ENCODE measurements around the gene TDRD5. TPM values are rescaled to one million over a fixed set of nuclear protein-coding genes. Genes with fewer than 3 reads are reported as not detected.

The TDRD5 gene
- total and polyA plus RNA-seq, 12 donors: 0.07 TPM; not detected in 11

- WGBS, 2 donors: 87% methylated on average over 5 of the region's 5 CpGs
- ATAC-seq (no peak), DNase-seq (no peak)
- Histone ChIP-seq H3K4me1 (peaks cover 0 to 12% (median 4%) of the 10 kb centered on the region in 9 donors), H3K4me3 (no peak overlapping the region), H3K9me3 (no peaks in the 10 kb centered on the region), H3K27me3 (peaks cover 0 to 53% (median 39%) of the 10 kb centered on the region in 7 donors), H3K27ac (no peak overlapping the region), H3K36me3 (no peaks in the 10 kb centered on the region)
- TF ChIP-seq, protein P1, sequence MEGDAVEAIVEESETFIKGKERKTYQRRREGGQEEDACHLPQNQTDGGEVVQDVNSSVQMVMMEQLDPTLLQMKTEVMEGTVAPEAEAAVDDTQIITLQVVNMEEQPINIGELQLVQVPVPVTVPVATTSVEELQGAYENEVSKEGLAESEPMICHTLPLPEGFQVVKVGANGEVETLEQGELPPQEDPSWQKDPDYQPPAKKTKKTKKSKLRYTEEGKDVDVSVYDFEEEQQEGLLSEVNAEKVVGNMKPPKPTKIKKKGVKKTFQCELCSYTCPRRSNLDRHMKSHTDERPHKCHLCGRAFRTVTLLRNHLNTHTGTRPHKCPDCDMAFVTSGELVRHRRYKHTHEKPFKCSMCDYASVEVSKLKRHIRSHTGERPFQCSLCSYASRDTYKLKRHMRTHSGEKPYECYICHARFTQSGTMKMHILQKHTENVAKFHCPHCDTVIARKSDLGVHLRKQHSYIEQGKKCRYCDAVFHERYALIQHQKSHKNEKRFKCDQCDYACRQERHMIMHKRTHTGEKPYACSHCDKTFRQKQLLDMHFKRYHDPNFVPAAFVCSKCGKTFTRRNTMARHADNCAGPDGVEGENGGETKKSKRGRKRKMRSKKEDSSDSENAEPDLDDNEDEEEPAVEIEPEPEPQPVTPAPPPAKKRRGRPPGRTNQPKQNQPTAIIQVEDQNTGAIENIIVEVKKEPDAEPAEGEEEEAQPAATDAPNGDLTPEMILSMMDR (IDR thresholded peaks at IDR 0.05): no peak
- intact Hi-C loops (cut with DNase I): no loop called here
These were observed 7.8 kb upstream of the TDRD5 start for GRCh38 chr1:179583771-179584320.

DNA sequence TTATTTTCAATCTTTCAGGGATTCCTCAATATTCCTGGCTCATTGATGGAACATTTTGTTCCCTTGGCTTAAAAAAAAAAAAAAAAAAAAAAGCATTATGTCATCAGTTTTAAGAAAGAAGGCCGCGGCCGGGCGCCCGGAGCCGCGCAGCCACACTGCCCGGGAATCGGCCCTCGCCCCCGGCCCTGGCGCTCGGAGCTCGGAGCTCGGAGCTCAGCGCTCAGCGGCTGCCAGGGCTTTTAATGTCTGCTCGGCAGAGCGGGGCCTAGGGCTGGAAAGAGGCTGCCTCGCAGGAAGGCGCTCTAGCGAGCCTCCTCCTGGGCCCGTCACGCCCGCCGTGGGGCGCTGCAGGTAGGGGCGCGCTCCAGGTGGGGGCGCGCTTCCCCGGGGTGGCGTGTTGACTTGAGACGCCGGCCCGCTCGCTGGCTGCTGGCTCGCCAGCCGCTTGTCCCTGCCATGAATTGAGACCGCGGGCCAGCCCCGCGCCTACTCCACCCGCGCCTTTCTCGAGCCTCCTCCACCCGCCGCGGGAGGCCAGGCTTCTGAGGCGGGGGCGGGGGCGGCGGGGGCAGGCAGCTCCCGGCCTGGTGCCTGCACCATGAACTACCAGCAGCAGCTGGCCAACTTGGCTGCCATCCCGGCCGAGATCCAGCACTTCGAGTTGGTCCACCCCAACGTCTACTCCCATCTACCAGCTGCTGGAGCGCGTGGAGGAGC is 5.4 kb upstream of the TDRD5 start:
- peak overlapping the region in 9 of 10 donors; percentile 27 to 52 (median 41) for H3K4me3 ChIP-seq
- no peaks in the 10 kb centered on the region for H3K9me3 ChIP-seq
- TF ChIP-seq, protein P1 (IDR thresholded peaks at IDR 0.05): peak in 8 of 9 donors; percentile 17 to 60 (median 44)
- intact Hi-C loops (cut with DNase I): no loop called here
- peak; percentile 8 to 50 for DNase-seq
- H3K27me3 ChIP-seq: peaks cover under 1 to 46% (median 35%) of the 10 kb centered on the region in 7 donors
- H3K27ac ChIP-seq: peak overlapping the region in 7 of 10 donors; percentile 19 to 68 (median 46)
- H3K4me1 ChIP-seq: peaks cover 0 to 12% (median 4%) of the 10 kb centered on the region in 9 donors
- peak; percentile 66 to 87 (median 77) for ATAC-seq
- WGBS, 2 donors: 4 to 5% methylated on average over 60 of the region's 60 CpGs
- H3K36me3 ChIP-seq: no peaks in the 10 kb centered on the region

DNA sequence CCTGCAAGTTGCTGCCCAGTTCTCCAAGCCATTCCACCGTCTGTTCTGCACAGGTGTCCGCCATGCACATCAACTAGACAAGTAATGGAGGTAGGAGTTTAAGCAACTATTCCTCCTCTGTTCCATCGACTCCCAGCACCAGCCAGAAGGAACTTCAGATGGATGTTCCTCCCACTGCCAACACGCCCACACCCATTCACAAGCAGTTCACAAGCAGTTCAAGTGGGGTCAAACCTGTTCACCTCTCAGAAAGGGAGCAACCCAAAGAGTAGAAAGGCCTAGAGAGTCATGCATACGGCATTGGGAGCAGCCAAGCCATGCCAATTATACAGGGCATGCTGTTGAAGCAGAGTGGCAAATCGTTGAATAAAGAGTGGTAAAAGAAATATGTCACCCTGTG is 4.3 kb upstream of the TDRD5 start:
- intact Hi-C loops (cut with DNase I): no loop called here
- WGBS, 2 donors: 91 to 95% methylated on average over 6 of the region's 6 CpGs
- H3K4me3 ChIP-seq: no peak overlapping the region
- peaks cover 11 to 56% (median 41%) of the 10 kb centered on the region in 7 donors for H3K27me3 ChIP-seq
- no peak overlapping the region for H3K27ac ChIP-seq
- H3K36me3 ChIP-seq: no peaks in the 10 kb centered on the region
- H3K9me3 ChIP-seq: no peaks in the 10 kb centered on the region
- no peak for ATAC-seq
- no peak for DNase-seq
- peaks cover 0 to 19% (median 8%) of the 10 kb centered on the region in 9 donors for H3K4me1 ChIP-seq
- TF ChIP-seq, protein P1 (IDR thresholded peaks at IDR 0.05): no peak

DNA sequence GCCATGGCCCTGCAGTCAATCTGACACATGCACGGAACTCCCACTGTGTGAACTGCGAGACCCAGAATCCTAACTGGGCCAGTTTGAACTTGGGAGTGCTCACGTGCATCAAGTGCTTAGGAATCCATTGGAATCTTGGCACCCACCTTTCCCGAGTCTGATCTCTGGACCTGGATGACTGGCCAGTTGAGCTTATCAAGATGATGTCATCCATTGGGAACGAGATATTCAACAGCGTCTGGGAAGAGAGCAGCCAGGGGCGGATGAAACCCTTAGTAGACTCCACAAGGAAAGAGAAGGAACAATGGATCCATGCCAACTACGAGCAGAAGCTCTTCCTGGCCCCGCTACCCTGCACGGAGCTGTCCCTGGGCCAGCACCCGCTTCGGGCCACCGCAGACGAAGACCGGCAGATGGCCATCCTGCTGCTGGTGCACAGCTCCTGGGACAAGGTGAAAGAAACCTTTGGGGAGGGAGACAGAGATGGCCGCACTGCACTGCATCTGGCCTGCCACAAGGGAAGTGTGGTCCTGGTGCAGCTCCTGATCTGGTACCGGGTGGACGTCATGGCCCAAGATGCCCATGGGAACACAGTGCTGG is 3.1 kb upstream of the TDRD5 start:
- no peak overlapping the region for H3K27ac ChIP-seq
- H3K27me3 ChIP-seq: peaks cover 15 to 68% (median 47%) of the 10 kb centered on the region in 7 donors
- intact Hi-C loops (cut with DNase I): no loop called here
- no peaks in the 10 kb centered on the region for H3K36me3 ChIP-seq
- ATAC-seq: no peak
- TF ChIP-seq, protein P1 (IDR thresholded peaks at IDR 0.05): no peak
- H3K4me1 ChIP-seq: peaks cover 0 to 19% (median 8%) of the 10 kb centered on the region in 9 donors
- DNase-seq: no peak
- peaks cover 0 to 3% (median 0%) of the 10 kb centered on the region in 11 donors for H3K9me3 ChIP-seq
- no peak overlapping the region for H3K4me3 ChIP-seq
- 80 to 81% methylated on average over 18 of the region's 18 CpGs for WGBS, 2 donors

Data from heart right ventricle (tissue), 16 donors.